Stimulated activated CD8-positive, alpha-beta memory T cell treated with anti-CD3 and anti-CD28 coated beads, Interleukin-7, amount 100 ng/mL, for 24 hours (primary cell): ENCODE measurements around the gene SMCO2.

ENCODE experiments used
- DNase-seq: peaks from one replicate; pipeline ENCODE4 v3.0.0-alpha.2; 2020; ENCODE audit warnings: low read depth

SMCO2 gene

GRCh38 chr12:27446436-27446835 lies at the start of gene SMCO2:
SMCO2 (plus strand) TSS chr12:27446736; CDS start chr12:27470632, 23,896 bp downstream.
- DNase-seq, result no peak

- DNase-seq, result no peak
Measured at GRCh38 chr12:27398466-27398865, 48.1 kb upstream of the SMCO2 start.

GRCh38 chr12:27399074-27399473 lies 47.5 kb upstream of the SMCO2 start:
- DNase-seq, result no peak

GRCh38 chr12:27400856-27401354 lies 45.6 kb upstream of the SMCO2 start:
- DNase-seq, result no peak

GRCh38 chr12:27412047-27412446 lies 34.5 kb upstream of the SMCO2 start:
- DNase-seq, result no peak

- DNase-seq, result no peak
Measured at GRCh38 chr12:27422697-27423096, 23.8 kb upstream of the SMCO2 start.

- no peak for DNase-seq
Measured at GRCh38 chr12:27424631-27425230, 21.8 kb upstream of the SMCO2 start.

GRCh38 chr12:27425306-27425705 lies 21.2 kb upstream of the SMCO2 start:
- no peak for DNase-seq

GRCh38 chr12:27426743-27427487 lies 19.6 kb upstream of the SMCO2 start:
- DNase-seq, result no peak

GRCh38 chr12:27427824-27428223 lies 18.7 kb upstream of the SMCO2 start:
- no peak for DNase-seq

- DNase-seq, result no peak
Measured at GRCh38 chr12:27428466-27428865, 18.1 kb upstream of the SMCO2 start.

GRCh38 chr12:27429606-27430005 lies 16.9 kb upstream of the SMCO2 start:
- DNase-seq, result no peak

GRCh38 chr12:27431185-27431584 lies 15.4 kb upstream of the SMCO2 start:
- no peak for DNase-seq

- DNase-seq, result no peak
Measured at GRCh38 chr12:27434673-27435565, 11.6 kb upstream of the SMCO2 start.

- DNase-seq, result no peak
Measured at GRCh38 chr12:27436029-27436428, 10.5 kb upstream of the SMCO2 start.

- no peak for DNase-seq
Measured at GRCh38 chr12:27436768-27437167, 9.8 kb upstream of the SMCO2 start.

- no peak for DNase-seq
Measured at GRCh38 chr12:27437839-27438238, 8.7 kb upstream of the SMCO2 start.

GRCh38 chr12:27447761-27448160 lies 1.2 kb downstream of the SMCO2 start:
- DNase-seq, result no peak

GRCh38 chr12:27449026-27449425 lies 2.5 kb downstream of the SMCO2 start:
- DNase-seq, result no peak

GRCh38 chr12:27449893-27450534 lies 3.5 kb downstream of the SMCO2 start:
- no peak for DNase-seq

GRCh38 chr12:27451036-27451825 lies 4.7 kb downstream of the SMCO2 start:
- no peak for DNase-seq
